AG04450 (cell line): ENCODE data around the gene SH3GL3. TPM values are rescaled to one million over a fixed set of nuclear protein-coding genes. Genes with fewer than 3 reads are reported as not detected.

Experiments
- CTCF ChIA-PET: fragments of 300-600, 350-600 bp; formaldehyde crosslinking; extraction: SDS; loops from one replicate; lab custom pipeline; 2022; ENCODE audit warnings: antibody characterized with exemption, inconsistent platforms; lab: Charles Lee
- POLR2A ChIA-PET: fragments of 350-600 bp; formaldehyde crosslinking; extraction: SDS; loops from one replicate; lab custom pipeline; 2021; ENCODE audit warnings: antibody characterized with exemption, inconsistent platforms; lab: Yijun Ruan, JAX
- DNase-seq: peaks from one replicate; pipeline ENCODE4 v3.0.0-alpha.2; 2011; ENCODE audit warnings: low read depth, low spot score
- H3K27ac ChIP-seq: one replicate; pipeline ENCODE4 v1.5.1; 2012; ENCODE audit warnings: low read depth, low read length, control low read depth
- H3K27me3 ChIP-seq: one replicate; pipeline ENCODE4 v1.6.0; 2012; ENCODE audit warnings: low read length; ENCODE audit not compliant: control insufficient read depth, insufficient read depth
- H3K4me3 ChIP-seq: 2 replicates; pipeline ENCODE4 v1.5.1; 2011; ENCODE audit warnings: mild to moderate bottlenecking, low read depth, low read length, control low read depth
- H3K9me3 ChIP-seq: 2 replicates; pipeline ENCODE4 v1.5.1; 2012; ENCODE audit warnings: low read length; ENCODE audit not compliant: control insufficient read depth, insufficient read depth
- polyA plus RNA-seq: library from polyadenylated mRNA; depleted of rRNA; stranded (reverse); fragments of >200 nt; gene quantifications from 2 replicates; pipeline ENCODE4 v1.2.3, GENCODE V29; 2011
- TF ChIP-seq, protein P1 (sequence below): IDR thresholded peaks from 2 replicates; pipeline ENCODE4 v1.5.1; 2011; ENCODE audit warnings: low read depth, low read length, control low read depth, inconsistent platforms

SH3GL3 gene
- polyA plus RNA-seq, 1 experiment, result not detected

DNA sequence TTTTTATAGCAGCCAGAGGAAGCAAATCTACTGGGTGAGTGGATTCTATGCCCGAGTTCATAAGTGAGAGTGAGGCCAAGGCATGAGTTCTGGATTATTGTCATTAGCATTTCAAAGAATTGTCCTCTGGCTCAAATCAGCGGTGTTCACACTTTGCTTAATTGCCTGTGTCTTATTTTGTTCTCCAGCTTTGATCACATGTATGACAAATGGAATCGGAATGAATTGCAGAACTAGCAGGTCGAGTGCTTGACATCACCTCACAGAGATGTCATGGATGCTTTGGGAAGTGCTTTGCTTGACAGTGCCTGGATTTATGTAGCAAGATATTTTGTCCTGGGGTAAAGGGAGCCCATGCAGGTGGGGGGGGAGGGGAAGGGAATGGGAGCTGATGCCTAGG is 68.0 kb downstream of the SH3GL3 start:
- no peak for DNase-seq
- Histone ChIP-seq H3K27me3 (no peaks in the 10 kb centered on the region), H3K27ac (no peak overlapping the region), H3K9me3 (no peaks in the 10 kb centered on the region), H3K4me3 (no peak overlapping the region)
- TF ChIP-seq, protein P1, sequence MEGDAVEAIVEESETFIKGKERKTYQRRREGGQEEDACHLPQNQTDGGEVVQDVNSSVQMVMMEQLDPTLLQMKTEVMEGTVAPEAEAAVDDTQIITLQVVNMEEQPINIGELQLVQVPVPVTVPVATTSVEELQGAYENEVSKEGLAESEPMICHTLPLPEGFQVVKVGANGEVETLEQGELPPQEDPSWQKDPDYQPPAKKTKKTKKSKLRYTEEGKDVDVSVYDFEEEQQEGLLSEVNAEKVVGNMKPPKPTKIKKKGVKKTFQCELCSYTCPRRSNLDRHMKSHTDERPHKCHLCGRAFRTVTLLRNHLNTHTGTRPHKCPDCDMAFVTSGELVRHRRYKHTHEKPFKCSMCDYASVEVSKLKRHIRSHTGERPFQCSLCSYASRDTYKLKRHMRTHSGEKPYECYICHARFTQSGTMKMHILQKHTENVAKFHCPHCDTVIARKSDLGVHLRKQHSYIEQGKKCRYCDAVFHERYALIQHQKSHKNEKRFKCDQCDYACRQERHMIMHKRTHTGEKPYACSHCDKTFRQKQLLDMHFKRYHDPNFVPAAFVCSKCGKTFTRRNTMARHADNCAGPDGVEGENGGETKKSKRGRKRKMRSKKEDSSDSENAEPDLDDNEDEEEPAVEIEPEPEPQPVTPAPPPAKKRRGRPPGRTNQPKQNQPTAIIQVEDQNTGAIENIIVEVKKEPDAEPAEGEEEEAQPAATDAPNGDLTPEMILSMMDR, result no peak
- ChIA-PET POLR2A (no interaction called here), CTCF (no interaction called here)

DNA sequence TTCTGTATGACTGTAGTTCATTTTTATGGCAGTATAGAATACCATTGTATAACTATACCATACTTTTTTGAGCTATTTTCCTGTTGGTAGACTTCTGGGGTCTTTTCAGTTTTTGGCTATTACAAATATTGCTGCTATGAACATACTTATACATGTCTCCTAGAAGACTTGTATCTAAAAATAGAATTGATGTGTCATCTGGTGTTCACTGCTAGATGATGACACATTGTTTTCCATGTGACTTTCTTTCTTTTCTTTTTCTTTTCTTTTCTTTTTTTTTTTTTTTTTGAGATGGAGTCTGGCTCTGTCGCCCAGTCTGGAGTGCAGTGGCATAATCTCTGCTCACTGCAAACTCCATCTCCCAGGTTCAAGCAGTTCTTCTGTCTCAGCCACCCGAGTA is 69.8 kb downstream of the SH3GL3 start:
- Histone ChIP-seq H3K27ac (no peak overlapping the region), H3K4me3 (no peak overlapping the region)

GRCh38 chr15:83526319-83526718 is 79.2 kb downstream of the SH3GL3 start:
- POLR2A ChIA-PET, result no interaction called here
- TF ChIP-seq, protein P1, result no peak
- peaks cover 5% of the 10 kb centered on the region; the same call in 1 of the 2 replicates for H3K9me3 ChIP-seq
- H3K27me3 ChIP-seq, result no peaks in the 10 kb centered on the region
- H3K4me3 ChIP-seq, result no peak overlapping the region
- H3K27ac ChIP-seq, result no peak overlapping the region
- DNase-seq, result no peak
- CTCF ChIA-PET, result interaction anchor here (0.6 kb wide), 1 partner anchor 11 kb away, joined by 3 read pairs; no protein-coding TSS in a partner anchor

More for the DNA sequence above, 69.8 kb downstream of the SH3GL3 start:
- Histone ChIP-seq H3K27me3 (no peaks in the 10 kb centered on the region), H3K9me3 (no peaks in the 10 kb centered on the region)
- CTCF ChIA-PET, result no interaction called here
- DNase-seq, result no peak
- TF ChIP-seq, protein P1, result no peak
- POLR2A ChIA-PET, result no interaction called here

DNA sequence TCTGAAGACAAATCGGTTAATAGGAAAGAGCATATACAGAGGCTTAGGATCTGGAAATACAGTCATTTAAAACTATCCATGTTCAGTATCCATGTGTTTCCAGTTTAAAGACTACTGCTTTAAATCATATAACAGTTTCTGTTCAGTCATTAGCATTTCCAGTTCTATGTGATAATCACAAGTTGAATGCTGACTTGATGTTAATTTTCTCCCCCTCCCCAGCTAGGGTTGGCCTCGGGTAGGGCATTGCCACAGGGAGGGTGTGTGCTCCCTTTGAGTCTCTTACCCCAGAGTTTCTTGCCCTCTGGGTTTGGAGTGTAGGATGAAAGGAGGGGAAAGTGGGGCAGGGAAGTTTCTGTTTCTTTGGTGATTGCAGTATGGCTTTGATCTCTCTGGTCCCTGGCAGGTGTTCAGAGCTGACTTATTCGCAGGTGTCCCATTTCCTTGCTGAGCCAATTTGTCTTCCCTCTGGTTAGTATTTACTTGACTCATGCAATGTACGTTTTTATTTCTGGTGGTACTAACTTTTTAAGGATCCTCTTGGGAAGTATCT is 86.3 kb downstream of the SH3GL3 start:
- no peak for DNase-seq
- TF ChIP-seq, protein P1, result no peak
- ChIA-PET CTCF (no interaction called here), POLR2A (no interaction called here)
- Histone ChIP-seq H3K27me3 (no peaks in the 10 kb centered on the region), H3K27ac (no peak overlapping the region), H3K4me3 (no peak overlapping the region), H3K9me3 (peaks cover 5% of the 10 kb centered on the region; the same call in 1 of the 2 replicates)

DNA sequence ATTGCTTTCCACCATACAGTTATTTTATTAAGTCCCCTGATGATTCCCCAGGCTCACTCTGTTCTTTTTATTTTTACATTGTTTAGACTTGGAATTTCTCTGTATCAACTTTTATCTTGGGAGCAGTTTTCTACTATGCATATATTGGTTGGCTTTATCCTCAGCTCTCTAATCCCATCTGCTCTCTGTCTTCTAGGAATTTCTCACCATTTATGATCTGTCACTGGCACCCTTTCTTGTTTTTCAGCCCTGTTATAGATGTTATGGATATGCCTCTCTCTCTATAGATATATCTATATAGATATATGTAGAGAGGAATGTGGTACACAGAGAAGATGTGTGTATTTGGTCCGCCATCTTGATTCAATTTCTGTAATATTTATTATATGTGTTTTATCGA is 90.5 kb downstream of the SH3GL3 start:
- no peaks in the 10 kb centered on the region for H3K27me3 ChIP-seq
- H3K9me3 ChIP-seq, result no peaks in the 10 kb centered on the region
- DNase-seq, result no peak
- TF ChIP-seq, protein P1, result no peak
- no peak overlapping the region for H3K27ac ChIP-seq
- ChIA-PET POLR2A (no interaction called here), CTCF (no interaction called here)
- no peak overlapping the region for H3K4me3 ChIP-seq
